Karpas-422 (cell line): ENCODE data around the gene JDP2. TPM values are rescaled to one million over a fixed set of nuclear protein-coding genes. Genes with fewer than 3 reads are reported as not detected.

Experiments used
- DNase-seq: peaks from one replicate; pipeline ENCODE4 v3.0.0-alpha.2; 2015
- H2AFZ ChIP-seq: fragments of 200-600 bp; sonication (generic); 2 replicates; pipeline ENCODE4 v1.6.1; 2014; ENCODE audit warnings: antibody characterized with exemption, low read length, mixed read lengths
- H3K27ac ChIP-seq: fragments of 200-600 bp; sonication (generic); 2 replicates; pipeline ENCODE4 v1.5.1; 2014; ENCODE audit warnings: mild to moderate bottlenecking, low read length, moderate library complexity
- H3K27me3 ChIP-seq: fragments of 200-600 bp; sonication (generic); 2 replicates; pipeline ENCODE4 v1.6.1; 2014; ENCODE audit warnings: low read length, mixed read lengths
- H3K36me3 ChIP-seq: fragments of 200-600 bp; sonication (generic); 2 replicates; pipeline ENCODE4 v1.6.1; 2014; ENCODE audit warnings: low read length, mixed read lengths; ENCODE audit not compliant: insufficient read depth
- H3K4me1 ChIP-seq: fragments of 200-600 bp; sonication (generic); 2 replicates; pipeline ENCODE4 v1.6.1; 2014; ENCODE audit warnings: mild to moderate bottlenecking, low read length, mixed read lengths
- H3K4me2 ChIP-seq: fragments of 200-600 bp; sonication (generic); 2 replicates; pipeline ENCODE4 v1.6.1; 2014; ENCODE audit warnings: low read length, low read depth, mild to moderate bottlenecking; ENCODE audit not compliant: poor library complexity, severe bottlenecking
- H3K4me3 ChIP-seq: fragments of 200-600 bp; sonication (generic); 2 replicates; pipeline ENCODE4 v1.5.1; 2014; ENCODE audit warnings: mild to moderate bottlenecking, antibody characterized with exemption, low read length, mixed read lengths
- H3K79me2 ChIP-seq: fragments of 200-600 bp; sonication (generic); 2 replicates; pipeline ENCODE4 v1.6.1; 2014; ENCODE audit warnings: mild to moderate bottlenecking, low read length, mixed read lengths
- H3K9ac ChIP-seq: fragments of 200-600 bp; sonication (generic); 2 replicates; pipeline ENCODE4 v1.6.0; 2014; ENCODE audit warnings: low read length
- H3K9me2 ChIP-seq: fragments of 200-600 bp; sonication (generic), shearing (Covaris generic); replicated peaks from 2 replicates; pipeline ENCODE4 v1.6.0; 2014; ENCODE audit warnings: mild to moderate bottlenecking, low read length, moderate library complexity; ENCODE audit not compliant: insufficient read depth
- H3K9me3 ChIP-seq: fragments of 300-700, 200-600 bp; sonication (generic); 2 replicates; pipeline ENCODE4 v1.6.1; 2014; ENCODE audit warnings: low read length, mixed read lengths
- H4K20me1 ChIP-seq: fragments of 200-600 bp; sonication (generic); 2 replicates; pipeline ENCODE4 v1.6.1; 2014; ENCODE audit warnings: mild to moderate bottlenecking, antibody characterized with exemption, low read length, low read depth; ENCODE audit not compliant: insufficient read depth
- total RNA-seq: library from RNA; depleted of rRNA; stranded (reverse); fragments of >200 nt; shearing (Covaris generic); gene quantifications from 2 replicates; pipeline ENCODE4 v1.2.3, GENCODE V29; 2014; ENCODE audit warnings: low replicate concordance

Gene JDP2
- total RNA-seq, 1 experiment from 2014 or later = 8.4 TPM

DNA sequence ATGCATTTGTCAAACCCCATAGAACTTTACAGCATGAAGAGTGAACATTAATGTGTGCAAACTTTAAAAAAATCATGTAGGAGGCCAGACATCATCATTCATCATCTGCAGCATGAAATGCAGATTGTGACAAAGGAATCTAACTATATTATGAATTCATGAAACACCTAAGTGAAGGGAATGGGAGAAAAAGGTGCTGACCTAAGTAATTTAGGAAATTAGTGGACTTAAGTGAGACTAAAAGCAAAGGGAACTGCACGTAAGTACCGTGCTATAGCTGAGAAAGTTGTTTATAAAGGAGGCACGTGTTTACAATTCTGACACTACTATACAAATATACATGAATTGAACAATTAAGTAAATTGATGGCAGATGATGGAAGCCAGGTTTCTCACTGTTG, 37.6 kb upstream of the JDP2 start:
- Histone ChIP-seq H3K36me3 (no peaks in the 10 kb centered on the region), H3K9me2 (no peaks in the 10 kb centered on the region), H3K4me3 (no peak overlapping the region), H3K9me3 (no peaks in the 10 kb centered on the region), H2AFZ (no peak overlapping the region), H3K27me3 (no peaks in the 10 kb centered on the region), H3K4me1 (no peaks in the 10 kb centered on the region), H3K27ac (no peak overlapping the region), H3K4me2 (no peak overlapping the region), H3K79me2 (no peaks in the 10 kb centered on the region), H4K20me1 (no peaks in the 10 kb centered on the region), H3K9ac (no peak overlapping the region)
- DNase-seq = no peak

DNA sequence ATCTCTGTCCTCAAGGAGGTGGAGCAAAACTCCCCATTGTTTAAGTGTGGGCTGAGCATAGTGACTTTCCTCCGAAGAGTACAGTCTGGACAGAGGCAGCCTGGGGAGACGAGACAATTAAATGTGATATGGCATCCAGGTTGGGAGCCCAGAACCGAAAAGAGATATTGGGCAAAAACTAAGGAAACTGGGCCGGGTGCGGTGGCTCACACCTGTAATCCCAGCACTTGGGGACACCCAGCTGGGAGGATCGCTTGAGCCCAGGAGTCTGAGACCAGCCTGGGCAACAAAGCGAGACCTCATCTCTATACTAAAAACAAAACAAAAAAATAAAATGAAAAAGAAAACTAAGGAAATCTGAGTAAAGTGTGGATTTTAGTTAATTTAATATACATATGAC, 35.9 kb upstream of the JDP2 start:
- no peak for DNase-seq
- no peak overlapping the region for H2AFZ ChIP-seq
- H3K79me2 ChIP-seq = no peaks in the 10 kb centered on the region
- no peaks in the 10 kb centered on the region for H3K9me3 ChIP-seq
- H3K36me3 ChIP-seq = no peaks in the 10 kb centered on the region
- no peak overlapping the region for H3K27ac ChIP-seq
- no peaks in the 10 kb centered on the region for H3K27me3 ChIP-seq
- no peak overlapping the region for H3K4me3 ChIP-seq
- no peaks in the 10 kb centered on the region for H3K9me2 ChIP-seq
- no peak overlapping the region for H3K4me2 ChIP-seq
- no peaks in the 10 kb centered on the region for H3K4me1 ChIP-seq
- no peak overlapping the region for H3K9ac ChIP-seq
- no peaks in the 10 kb centered on the region for H4K20me1 ChIP-seq

DNA sequence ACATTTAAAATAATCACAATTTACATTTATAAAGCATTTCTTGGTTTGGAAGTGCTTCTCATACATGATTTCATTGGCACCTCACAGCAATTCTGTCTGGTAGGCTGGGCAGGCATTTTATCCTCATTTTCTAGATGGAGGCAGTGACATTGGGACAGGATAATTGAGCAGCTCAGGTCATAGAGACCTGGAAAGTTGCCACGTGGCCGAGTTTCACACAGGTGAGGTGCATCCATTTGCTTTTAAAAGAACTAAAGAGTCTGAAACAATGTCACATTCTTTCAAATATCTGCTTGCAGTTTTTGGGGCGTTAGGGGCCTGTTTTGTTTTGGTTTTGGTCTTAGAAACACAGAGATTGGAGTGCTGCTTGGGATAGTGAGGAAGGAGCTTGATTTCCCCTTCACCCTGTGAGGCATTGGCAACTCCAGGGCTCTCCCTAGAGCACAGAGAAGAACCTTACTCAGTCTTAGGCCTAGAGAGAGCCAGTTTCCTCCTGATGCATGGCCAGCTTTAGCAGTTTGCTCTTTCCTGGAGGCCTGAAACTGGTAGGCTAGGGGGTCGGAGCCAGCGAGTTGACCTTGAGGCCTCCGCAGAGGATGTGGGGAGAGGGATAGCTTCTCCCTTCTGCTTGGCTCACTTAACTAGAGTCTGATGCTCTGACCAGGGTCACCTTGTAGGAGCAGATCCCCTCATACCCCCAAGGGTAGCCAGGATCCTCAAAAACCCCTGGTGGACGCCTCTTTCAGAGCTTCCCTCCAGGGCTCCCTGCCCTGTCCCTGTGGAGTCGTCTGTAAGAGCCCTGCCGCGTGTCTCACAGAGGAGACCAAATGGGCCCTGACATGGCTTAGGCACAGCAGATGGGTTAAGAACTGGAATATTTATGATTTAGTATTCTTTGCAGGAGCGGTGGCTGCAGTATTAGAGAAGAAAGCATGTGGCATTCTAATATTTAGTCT, 34.9 kb upstream of the JDP2 start:
- H3K27ac ChIP-seq = no peak overlapping the region
- H3K79me2 ChIP-seq = no peaks in the 10 kb centered on the region
- no peak overlapping the region for H2AFZ ChIP-seq
- no peak overlapping the region for H3K9ac ChIP-seq
- no peaks in the 10 kb centered on the region for H3K36me3 ChIP-seq
- H3K27me3 ChIP-seq = no peaks in the 10 kb centered on the region
- H3K4me2 ChIP-seq = no peak overlapping the region
- H3K9me2 ChIP-seq = no peaks in the 10 kb centered on the region
- H4K20me1 ChIP-seq = no peaks in the 10 kb centered on the region
- no peak for DNase-seq
- H3K4me1 ChIP-seq = no peaks in the 10 kb centered on the region
- H3K4me3 ChIP-seq = no peak overlapping the region
- H3K9me3 ChIP-seq = no peaks in the 10 kb centered on the region

DNA sequence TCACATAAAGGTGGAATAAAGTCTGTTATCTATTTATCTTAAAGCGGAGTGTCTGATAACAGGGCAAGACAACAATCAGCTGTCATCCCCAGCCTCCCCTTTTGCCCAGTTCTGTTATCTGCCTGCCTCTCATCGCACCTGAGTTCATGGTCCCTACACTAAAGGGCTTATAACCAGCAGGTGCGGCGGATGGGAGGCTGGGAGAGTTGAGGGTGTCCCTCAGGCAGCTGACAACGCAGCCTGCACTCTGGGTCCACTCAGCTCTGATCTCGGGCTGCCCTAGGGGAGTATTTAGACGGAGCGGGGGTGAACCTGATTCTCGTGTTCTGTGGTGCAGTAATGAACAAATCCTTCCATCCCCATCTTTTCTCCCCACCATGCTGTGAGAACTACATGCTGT, 34.0 kb upstream of the JDP2 start:
- Histone ChIP-seq H3K36me3 (no peaks in the 10 kb centered on the region), H3K9me3 (no peaks in the 10 kb centered on the region), H3K4me3 (no peak overlapping the region), H2AFZ (no peak overlapping the region), H3K79me2 (no peaks in the 10 kb centered on the region), H3K27me3 (no peaks in the 10 kb centered on the region; the same call in 1 of the 2 replicates), H4K20me1 (no peaks in the 10 kb centered on the region), H3K27ac (no peak overlapping the region), H3K9ac (no peak overlapping the region), H3K4me2 (no peak overlapping the region), H3K9me2 (no peaks in the 10 kb centered on the region), H3K4me1 (no peaks in the 10 kb centered on the region)
- no peak for DNase-seq

DNA sequence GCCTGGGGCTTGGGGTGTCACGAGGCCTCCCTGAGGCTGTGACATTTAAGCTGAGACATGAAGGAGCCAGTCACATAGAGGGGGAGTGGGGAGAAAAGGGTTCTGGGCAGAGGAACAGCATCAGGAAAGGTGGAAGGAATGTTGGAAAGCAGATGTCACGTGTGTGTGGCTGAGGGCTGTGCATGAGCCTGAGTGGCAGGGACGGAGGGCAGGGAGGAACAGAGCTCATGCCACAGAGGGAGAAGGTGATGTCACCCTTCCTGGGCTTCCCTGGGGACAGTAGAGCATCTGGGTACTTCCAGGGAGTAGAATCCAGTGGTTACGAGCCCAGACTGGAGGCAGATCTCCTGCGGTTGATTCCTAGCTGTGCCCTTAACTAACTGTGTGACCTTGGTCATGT, 32.0 kb upstream of the JDP2 start:
- H3K9me3 ChIP-seq = no peaks in the 10 kb centered on the region
- no peaks in the 10 kb centered on the region for H3K4me1 ChIP-seq
- H3K27me3 ChIP-seq = no peaks in the 10 kb centered on the region; the same call in 1 of the 2 replicates
- H2AFZ ChIP-seq = no peak overlapping the region
- no peak overlapping the region for H3K9ac ChIP-seq
- no peak overlapping the region for H3K4me2 ChIP-seq
- H3K27ac ChIP-seq = no peak overlapping the region
- DNase-seq = no peak
- H3K9me2 ChIP-seq = no peaks in the 10 kb centered on the region
- no peaks in the 10 kb centered on the region for H3K36me3 ChIP-seq
- no peak overlapping the region for H3K4me3 ChIP-seq
- H3K79me2 ChIP-seq = no peaks in the 10 kb centered on the region
- no peaks in the 10 kb centered on the region for H4K20me1 ChIP-seq

DNA sequence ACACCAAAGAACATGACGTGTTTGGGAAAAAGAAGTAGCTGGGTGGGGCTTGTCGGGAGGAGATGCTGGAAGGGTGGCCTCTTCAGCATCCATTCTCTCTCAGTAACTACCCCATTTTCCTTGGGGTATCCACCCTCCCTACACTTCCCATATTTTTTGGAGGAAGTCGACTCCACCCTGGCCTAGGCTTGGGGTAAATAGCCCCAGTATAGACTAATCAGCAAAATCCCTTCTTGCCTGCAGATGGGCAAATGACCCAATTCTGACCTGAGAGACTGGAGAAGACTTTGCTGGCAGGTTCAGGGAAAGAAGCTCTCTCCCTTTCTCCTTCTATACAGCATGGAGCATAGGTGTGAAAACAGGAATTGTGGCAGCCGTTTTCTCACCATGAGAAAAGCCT, 28.5 kb upstream of the JDP2 start:
- Histone ChIP-seq H3K36me3 (no peaks in the 10 kb centered on the region), H3K4me3 (no peak overlapping the region), H3K27ac (no peak overlapping the region), H4K20me1 (no peaks in the 10 kb centered on the region), H3K9ac (no peak overlapping the region), H3K27me3 (no peaks in the 10 kb centered on the region; the same call in 1 of the 2 replicates), H3K9me2 (no peaks in the 10 kb centered on the region), H3K79me2 (no peaks in the 10 kb centered on the region), H2AFZ (no peak overlapping the region), H3K4me2 (no peak overlapping the region), H3K4me1 (no peaks in the 10 kb centered on the region), H3K9me3 (no peaks in the 10 kb centered on the region)
- no peak for DNase-seq

DNA sequence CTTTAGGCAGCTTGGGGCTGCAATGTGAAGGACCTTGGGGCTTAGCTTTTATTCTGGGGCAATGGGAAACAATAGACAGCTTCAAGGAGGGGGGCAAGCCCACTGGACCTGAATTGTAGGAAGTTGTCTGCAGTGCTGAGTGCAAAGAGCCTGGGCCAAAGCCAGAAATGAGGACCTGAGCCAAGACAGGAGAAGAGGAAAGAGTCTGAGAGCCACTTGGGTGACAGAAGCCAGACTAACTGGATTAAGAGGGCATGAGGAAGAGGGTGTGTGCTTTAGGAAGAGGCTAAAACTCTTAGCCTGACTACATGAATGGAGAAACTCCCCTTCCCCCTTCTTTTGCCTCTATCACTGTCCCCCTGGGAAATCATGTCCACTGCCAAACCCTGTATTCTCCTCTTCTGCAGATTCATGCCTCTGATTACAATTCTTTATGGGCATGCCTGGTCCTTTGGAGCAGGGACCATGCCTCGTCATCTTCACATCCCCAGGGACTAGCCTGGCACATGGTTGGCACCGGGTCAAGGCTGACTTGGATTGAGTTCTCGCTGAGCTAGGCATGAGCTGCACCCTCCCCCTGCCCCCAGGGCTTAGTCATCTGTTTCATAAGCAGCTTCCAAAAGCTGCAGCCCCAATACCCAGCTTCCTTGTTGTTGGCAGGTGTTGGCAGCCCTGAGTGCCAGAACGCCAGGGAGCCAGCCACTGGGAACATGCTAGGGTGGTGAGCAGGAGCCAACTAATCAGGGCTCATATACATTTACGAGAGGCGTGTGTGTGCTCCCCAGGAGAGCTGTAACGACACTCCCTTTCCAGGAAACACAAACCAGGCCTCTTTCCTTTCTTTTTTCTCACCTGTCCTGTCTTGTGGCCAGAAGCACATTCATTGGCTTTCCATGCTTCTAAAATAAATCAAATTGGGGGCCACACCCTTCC, 27.7 kb upstream of the JDP2 start:
- H3K9me2 ChIP-seq = no peaks in the 10 kb centered on the region
- no peaks in the 10 kb centered on the region for H3K4me1 ChIP-seq
- DNase-seq = no peak

DNA sequence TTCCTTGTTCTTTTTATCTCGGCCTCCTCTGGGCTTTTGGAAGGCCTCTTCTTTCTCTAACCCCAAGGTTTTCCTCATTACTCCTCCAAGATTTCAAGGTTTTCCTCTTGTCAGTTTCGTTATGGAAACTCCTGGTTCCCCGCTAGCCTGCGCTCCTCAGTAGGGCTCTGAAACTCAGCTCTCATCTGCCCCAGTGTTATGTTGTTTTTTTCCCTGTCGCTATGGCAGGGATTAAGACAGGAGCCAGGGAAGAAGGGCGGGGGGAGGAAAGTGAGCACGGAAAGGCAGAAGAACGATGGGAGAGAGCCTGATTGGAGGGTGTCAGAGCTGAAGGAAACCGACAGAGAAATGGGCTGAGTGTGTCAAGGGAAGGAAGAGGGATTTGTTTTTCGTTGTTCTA, 26.5 kb upstream of the JDP2 start:
- Histone ChIP-seq H3K9ac (no peak overlapping the region), H4K20me1 (no peaks in the 10 kb centered on the region), H3K9me2 (no peaks in the 10 kb centered on the region), H3K79me2 (no peaks in the 10 kb centered on the region), H3K4me3 (no peak overlapping the region), H2AFZ (no peak overlapping the region), H3K36me3 (no peaks in the 10 kb centered on the region), H3K4me1 (no peaks in the 10 kb centered on the region), H3K9me3 (no peaks in the 10 kb centered on the region), H3K27me3 (no peaks in the 10 kb centered on the region; the same call in 1 of the 2 replicates), H3K27ac (no peak overlapping the region), H3K4me2 (no peak overlapping the region)
- no peak for DNase-seq

More for the DNA sequence above, 27.7 kb upstream of the JDP2 start:
- Histone ChIP-seq H4K20me1 (no peaks in the 10 kb centered on the region), H3K9ac (no peak overlapping the region), H3K36me3 (no peaks in the 10 kb centered on the region), H3K9me3 (no peaks in the 10 kb centered on the region), H3K79me2 (no peaks in the 10 kb centered on the region), H2AFZ (no peak overlapping the region), H3K4me3 (no peak overlapping the region), H3K27ac (no peak overlapping the region), H3K4me2 (no peak overlapping the region), H3K27me3 (no peaks in the 10 kb centered on the region; the same call in 1 of the 2 replicates)
